SK-N-SH treated with all-trans-retinoic acid at 6 μM for 48 hours (cell line): ENCODE results near the gene IFI27L2.

Source experiments
- ATAC-seq: fragments of 200-7000 bp; cut with Tn5 transposase; 3 replicates; pipeline ENCODE4 v1.9.1; 2020; ENCODE audit warnings: mild to moderate bottlenecking, moderate library complexity
- BACH2 ChIP-seq: fragments of 250-450 bp; sonication (Bioruptor Pico); IDR thresholded peaks from 2 replicates; pipeline ENCODE4 v1.9.0; 2021; ENCODE audit warnings: mild to moderate bottlenecking, borderline replicate concordance
- CSDC2 ChIP-seq: fragments of 250-450 bp; sonication (Bioruptor Pico); IDR thresholded peaks from 2 replicates; pipeline ENCODE4 v1.5.0; 2020; ENCODE audit warnings: mild to moderate bottlenecking, moderate library complexity
- CSRNP3 ChIP-seq: fragments of 250-450 bp; sonication (Bioruptor Pico); IDR thresholded peaks from 2 replicates; pipeline ENCODE4 v1.5.1; 2021; ENCODE audit warnings: mild to moderate bottlenecking, moderate library complexity
- ESRRG ChIP-seq: fragments of 250-450 bp; sonication (Bioruptor Pico); IDR thresholded peaks from 2 replicates; pipeline ENCODE4 v1.6.1; 2021; ENCODE audit warnings: mild to moderate bottlenecking
- GLIS3 ChIP-seq: fragments of 250-450 bp; sonication (Bioruptor Pico); IDR thresholded peaks from 2 replicates; pipeline ENCODE4 v1.5.0; 2020; ENCODE audit warnings: mild to moderate bottlenecking, moderate library complexity
- ISL1 ChIP-seq: fragments of 250-450 bp; sonication (Bioruptor Pico); IDR thresholded peaks from 2 replicates; pipeline ENCODE4 v2.1.2; 2022; ENCODE audit warnings: mild to moderate bottlenecking, moderate library complexity
- OSR1 ChIP-seq: fragments of 250-450 bp; sonication (Bioruptor Pico); IDR thresholded peaks from 2 replicates; pipeline ENCODE4 v1.8.0; 2022; ENCODE audit warnings: moderate library complexity, mild to moderate bottlenecking, inconsistent platforms
- PATZ1 ChIP-seq: fragments of 250-450 bp; sonication (Bioruptor Pico); IDR thresholded peaks from 2 replicates; pipeline ENCODE4 v1.8.0; 2020; ENCODE audit warnings: mild to moderate bottlenecking, moderate library complexity, borderline replicate concordance
- POU6F1 ChIP-seq: fragments of 250-450 bp; sonication (Bioruptor Pico); IDR thresholded peaks from 2 replicates; pipeline ENCODE4 v1.8.0; 2021; ENCODE audit warnings: low read depth, mild to moderate bottlenecking, moderate library complexity, borderline replicate concordance
- PPARA ChIP-seq: fragments of 250-450 bp; sonication (Bioruptor Pico); IDR thresholded peaks from 2 replicates; pipeline ENCODE4 v1.5.0; 2020; ENCODE audit warnings: mild to moderate bottlenecking, borderline replicate concordance
- TCF4 ChIP-seq: fragments of 250-450 bp; sonication (Bioruptor Pico); IDR thresholded peaks from 2 replicates; pipeline ENCODE4 v1.8.0; 2021; ENCODE audit warnings: mild to moderate bottlenecking, moderate library complexity, borderline replicate concordance
- TOX ChIP-seq: fragments of 250-450 bp; sonication (Bioruptor Pico); IDR thresholded peaks from 2 replicates; pipeline ENCODE4 v1.8.0; 2021; ENCODE audit warnings: mild to moderate bottlenecking, moderate library complexity, borderline replicate concordance
- TSHZ2 ChIP-seq: fragments of 250-450 bp; sonication (Bioruptor Pico); IDR thresholded peaks from 2 replicates; pipeline ENCODE4 v1.5.0; 2020; ENCODE audit warnings: mild to moderate bottlenecking, moderate library complexity
- ZC3H10 ChIP-seq: fragments of 250-450 bp; sonication (Bioruptor Pico); IDR thresholded peaks from 2 replicates; pipeline ENCODE4 v1.5.1; 2021; ENCODE audit warnings: mild to moderate bottlenecking, moderate library complexity
- ZFP3 ChIP-seq: fragments of 250-450 bp; sonication (Bioruptor Pico); IDR thresholded peaks from 2 replicates; pipeline ENCODE4 v1.5.0; 2020; ENCODE audit warnings: mild to moderate bottlenecking, moderate library complexity
- ZFP30 ChIP-seq: fragments of 450-650 bp; formaldehyde crosslinking; IDR thresholded peaks from 2 replicates; pipeline ENCODE4 v1.5.0; 2022; ENCODE audit warnings: mild to moderate bottlenecking, moderate library complexity
- ZNF565 ChIP-seq: fragments of 450-650 bp; formaldehyde crosslinking; conservative IDR thresholded peaks from 2 replicates; pipeline ENCODE4 v1.5.0; 2020; ENCODE audit warnings: low read depth, mild to moderate bottlenecking, moderate library complexity
- ZNF70 ChIP-seq: fragments of 450-650 bp; formaldehyde crosslinking; IDR thresholded peaks from 2 replicates; pipeline ENCODE4 v1.5.0; 2020; ENCODE audit warnings: mild to moderate bottlenecking, moderate library complexity
- ZNF8 ChIP-seq: fragments of 450-650 bp; formaldehyde crosslinking; IDR thresholded peaks from 2 replicates; pipeline ENCODE4 v1.5.0; 2020; ENCODE audit warnings: mild to moderate bottlenecking, moderate library complexity

IFI27L2 gene

GRCh38 chr14:94176808-94177207 lies 47.4 kb upstream of the IFI27L2 start:
- ATAC-seq: no peak
- no peak for TF ChIP-seq OSR1
- TF ChIP-seq ZC3H10: no peak
- no peak for TF ChIP-seq ISL1 (CRISPR knock-in tag)
- no peak for TF ChIP-seq BACH2
- no peak for TF ChIP-seq TOX (CRISPR knock-in tag)
- no peak for TF ChIP-seq ZNF8 (CRISPR knock-in tag)
- TF ChIP-seq CSDC2: no peak
- no peak for TF ChIP-seq ZNF565 (CRISPR knock-in tag)
- TF ChIP-seq PPARA: no peak
- TF ChIP-seq POU6F1 (CRISPR knock-in tag): no peak
- no peak for TF ChIP-seq TCF4 (CRISPR knock-in tag)
- no peak for TF ChIP-seq ESRRG
- TF ChIP-seq CSRNP3 (CRISPR knock-in tag): no peak
- no peak for TF ChIP-seq GLIS3
- no peak for TF ChIP-seq PATZ1 (CRISPR knock-in tag)
- no peak for TF ChIP-seq ZNF70

- TF ChIP-seq ZNF565 (CRISPR knock-in tag) (no peak), CSRNP3 (CRISPR knock-in tag) (no peak)
- ATAC-seq: no peak
Measured at GRCh38 chr14:94175747-94176146, 46.3 kb upstream of the IFI27L2 start.

DNA sequence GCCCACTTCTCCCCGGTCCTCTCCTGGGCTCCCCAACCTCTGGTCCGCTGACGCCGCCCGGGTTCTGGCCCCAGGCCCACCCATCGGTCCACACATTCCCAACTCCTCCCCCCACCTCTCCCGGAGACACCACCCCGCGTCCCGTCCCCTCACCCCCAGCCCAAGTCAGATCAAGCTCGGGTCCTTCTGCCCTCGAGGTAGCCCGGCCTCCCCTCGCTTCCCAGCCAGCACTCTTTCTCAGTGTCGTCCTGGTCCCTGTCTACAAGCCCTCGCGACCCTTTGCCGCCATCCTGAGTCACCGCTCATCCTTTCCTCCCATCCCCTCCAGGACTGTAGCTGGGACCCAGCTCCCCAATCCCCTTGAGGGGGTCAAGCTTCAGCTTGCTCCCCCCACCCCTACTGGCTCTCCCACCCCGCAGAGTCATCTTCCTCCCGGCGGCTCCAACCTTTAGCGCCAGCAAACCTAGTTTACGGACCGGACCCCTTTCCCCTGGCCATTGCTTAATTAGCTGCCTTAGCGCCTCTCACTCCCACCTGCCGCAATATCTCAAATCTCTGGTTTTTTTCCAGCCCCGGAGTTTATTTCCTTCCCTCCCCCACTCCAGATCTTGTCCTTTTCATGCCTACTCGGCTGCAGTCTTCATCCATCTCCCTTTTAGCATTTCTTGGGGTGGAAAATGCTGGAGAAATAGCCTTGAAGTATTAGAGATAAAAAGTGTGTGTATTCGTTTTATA lies 45.8 kb upstream of the IFI27L2 start:
- no peak for TF ChIP-seq PPARA
- no peak for TF ChIP-seq TOX (CRISPR knock-in tag)
- TF ChIP-seq PATZ1 (CRISPR knock-in tag): no peak
- TF ChIP-seq ZC3H10: no peak
- no peak for TF ChIP-seq CSDC2
- TF ChIP-seq OSR1: no peak
- TF ChIP-seq ZFP30 (CRISPR knock-in tag): no peak
- TF ChIP-seq ZFP3 (CRISPR knock-in tag): no peak
- TF ChIP-seq TSHZ2 (CRISPR knock-in tag): no peak
- TF ChIP-seq, all 23 proteins: peak for 0
- peak; percentile 45 for ATAC-seq
